ENCODE data around the gene ABHD14A.
"Not testable (repeated sequence)": the region's sequence is repeated elsewhere in the genome, so short reads cannot be mapped to it uniquely, and the experiment has no call there.

ABHD14A gene

GRCh38 chr3:51974963-51975851, at the start of gene ABHD14A:
Gene ABHD14A (plus strand): TSS chr3:51975064. CDS start chr3:51975136, 72 bp downstream.
- DNase-seq (peak; percentile 77), ATAC-seq (peak; percentile 79)

GRCh38 chr3:51927061-51927977, 47.5 kb upstream of the ABHD14A start:
- ATAC-seq (no peak), DNase-seq (no peak)

GRCh38 chr3:51928438-51928837, 46.4 kb upstream of the ABHD14A start:
- ATAC-seq (no peak), DNase-seq (no peak)

- not testable (repeated sequence) for DNase-seq, ATAC-seq
Measured at GRCh38 chr3:51928981-51929380, 45.9 kb upstream of the ABHD14A start.

GRCh38 chr3:51929420-51930003, 45.4 kb upstream of the ABHD14A start:
- ATAC-seq (no peak), DNase-seq (no peak)

GRCh38 chr3:51930439-51930838, 44.4 kb upstream of the ABHD14A start:
- ATAC-seq (no peak), DNase-seq (no peak)

GRCh38 chr3:51931756-51932155, 43.1 kb upstream of the ABHD14A start:
- DNase-seq, result no peak
- no peak for ATAC-seq

- ATAC-seq, result no peak
- no peak for DNase-seq
Measured at GRCh38 chr3:51932471-51933370, 42.1 kb upstream of the ABHD14A start.

- DNase-seq, result no peak
- no peak for ATAC-seq
Measured at GRCh38 chr3:51933471-51934138, 41.3 kb upstream of the ABHD14A start.

- ATAC-seq, result no peak
- no peak for DNase-seq
Measured at GRCh38 chr3:51934139-51934850, 40.6 kb upstream of the ABHD14A start.

GRCh38 chr3:51934991-51935885, 39.6 kb upstream of the ABHD14A start:
- DNase-seq (no peak), ATAC-seq (no peak)

- ATAC-seq (no peak), DNase-seq (no peak)
Measured at GRCh38 chr3:51935886-51936755, 38.7 kb upstream of the ABHD14A start.

GRCh38 chr3:51937014-51937413, 37.9 kb upstream of the ABHD14A start:
- ATAC-seq, result no peak
- DNase-seq, result no peak

- ATAC-seq (no peak), DNase-seq (no peak)
Measured at GRCh38 chr3:51937611-51938450, 37.0 kb upstream of the ABHD14A start.

- DNase-seq (no peak), ATAC-seq (no peak)
Measured at GRCh38 chr3:51938780-51939425, 36.0 kb upstream of the ABHD14A start.

GRCh38 chr3:51940648-51941462, 34.0 kb upstream of the ABHD14A start:
- ATAC-seq (no peak), DNase-seq (no peak)
